GM12878 (cell line): ENCODE results near the gene CAPNS1. TPM values are rescaled to one million over a fixed set of nuclear protein-coding genes. Genes with fewer than 3 reads are reported as not detected.

Experiments
- ATAC-seq: fragments of 200-7000 bp; cut with Tn5 transposase; 3 replicates; pipeline ENCODE4 v1.9.1; 2020; ENCODE audit warnings: mild to moderate bottlenecking, moderate library complexity
- BruUV-seq: library from RNA; stranded (reverse); fragments of 400-500 nt; replicated peaks from 2 replicates; lab custom pipeline; 2021; lab: Mats Ljungman, UMichigan
- CTCF ChIA-PET: fragments of 300-600 bp; sonication (Branson Sonifier 250); formaldehyde crosslinking; extraction: SDS; loops from one replicate; lab custom pipeline; 2021; ENCODE audit warnings: inconsistent platforms; lab: Yijun Ruan, JAX
- POLR2A ChIA-PET: fragments of 350-600 bp; formaldehyde crosslinking; extraction: SDS; loops from one replicate; lab custom pipeline; 2021; ENCODE audit warnings: inconsistent platforms; lab: Charles Lee
- RAD21 ChIA-PET: fragments of 300-600 bp; sonication (Branson Sonifier 250); formaldehyde crosslinking; loops from one replicate; lab custom pipeline; 2023; ENCODE audit warnings: antibody characterized with exemption; ENCODE audit not compliant: unreplicated experiment; lab: Charles Lee
- SMC1A ChIA-PET: fragments of 300-600 bp; sonication (Branson Sonifier 250); formaldehyde crosslinking; loops from one replicate; lab custom pipeline; 2023; ENCODE audit not compliant: unreplicated experiment, uncharacterized antibody; lab: Charles Lee
- DNase-seq: peaks from one replicate; pipeline ENCODE4 v3.0.0-alpha.2; 2011; ENCODE audit warnings: low read depth, low spot score
- FAIRE-seq: peaks from 3 replicates; lab custom pipeline; 2011; peaks lifted over from hg19 to GRCh38; lab: Jason Lieb, UNC
- H2AFZ ChIP-seq: 2 replicates; pipeline ENCODE4 v1.6.0; 2011; ENCODE audit warnings: low read depth, low read length, control low read depth; ENCODE audit not compliant: control insufficient read depth
- H3K27ac ChIP-seq: 2 replicates; pipeline ENCODE4 v1.5.1; 2011; ENCODE audit warnings: control low read depth; ENCODE audit not compliant: control insufficient read depth, insufficient read depth
- H3K27me3 ChIP-seq, 2 experiments: replicated peaks in 1 of 2; 2 replicates each; pipeline versions ENCODE4 v1.6.0 to v1.6.1; 2011; ENCODE audit warnings: low read length in 1 of 2; ENCODE audit not compliant: control insufficient read depth in 2 of 2, insufficient read depth in 2 of 2
- H3K36me3 ChIP-seq, 2 experiments: 2 replicates each; pipeline ENCODE4 v1.5.1; 2011; ENCODE audit warnings: low read length in 1 of 2; ENCODE audit not compliant: control insufficient read depth in 2 of 2, insufficient read depth in 2 of 2
- H3K4me1 ChIP-seq: 2 replicates; pipeline ENCODE4 v1.6.1; 2011; ENCODE audit warnings: mild to moderate bottlenecking, low read length, moderate library complexity, mixed read lengths; ENCODE audit not compliant: control insufficient read depth, insufficient read depth
- H3K4me2 ChIP-seq: 2 replicates; pipeline ENCODE4 v1.6.0; 2011; ENCODE audit warnings: control low read depth; ENCODE audit not compliant: control insufficient read depth, insufficient read depth
- H3K4me3 ChIP-seq: fragments of 200-600 bp; sonication (generic); 2 replicates; pipeline ENCODE4 v1.5.1; 2016
- H3K79me2 ChIP-seq: 2 replicates; pipeline ENCODE4 v1.6.0; 2011; ENCODE audit warnings: low read length; ENCODE audit not compliant: control insufficient read depth, insufficient read depth
- H3K9ac ChIP-seq: 2 replicates; pipeline ENCODE4 v1.8.0; 2011; ENCODE audit warnings: low read length, control low read depth, mixed read lengths; ENCODE audit not compliant: control insufficient read depth, insufficient read depth
- H3K9me3 ChIP-seq: replicated peaks from 3 replicates; pipeline ENCODE4 v1.5.1; 2011; ENCODE audit warnings: mild to moderate bottlenecking, low read length; ENCODE audit not compliant: control insufficient read depth, insufficient read depth
- H4K20me1 ChIP-seq: 2 replicates; pipeline ENCODE4 v1.6.0; 2011; ENCODE audit not compliant: control insufficient read depth, insufficient read depth
- CBX3 ChIP-seq: fragments of 200-600 bp; sonication (generic); IDR thresholded peaks from 2 replicates; pipeline ENCODE4 v1.6.1; 2016; ENCODE audit warnings: low read depth, borderline replicate concordance
- CHD2 ChIP-seq: IDR thresholded peaks from 2 replicates; pipeline ENCODE4 v1.6.1; 2011; ENCODE audit warnings: low read depth, low read length, improper control_type of control experiment, borderline replicate concordance
- CUX1 ChIP-seq: IDR thresholded peaks from 2 replicates; pipeline ENCODE4 v1.6.1; 2012; ENCODE audit warnings: improper control_type of control experiment, low read depth, low read length; ENCODE audit not compliant: insufficient replicate concordance
- PAX8 ChIP-seq: fragments of 450-650 bp; IDR thresholded peaks from 2 replicates; pipeline ENCODE4 v1.6.1; 2017; ENCODE audit warnings: mild to moderate bottlenecking, moderate library complexity
- SUPT20H ChIP-seq: IDR thresholded peaks from 2 replicates; pipeline ENCODE4 v1.6.1; 2011; ENCODE audit warnings: low read depth, mild to moderate bottlenecking, low read length, moderate library complexity, borderline replicate concordance; ENCODE audit not compliant: control insufficient read depth
- ZBTB11 ChIP-seq: fragments of 450-650 bp; formaldehyde crosslinking; IDR thresholded peaks from 2 replicates; pipeline ENCODE4 v1.5.0; 2022; ENCODE audit warnings: mild to moderate bottlenecking, missing genetic modification characterization
- ZBTB40 ChIP-seq: fragments of 450-650 bp; IDR thresholded peaks from 2 replicates; pipeline ENCODE4 v1.6.1; 2016; ENCODE audit warnings: mild to moderate bottlenecking, moderate library complexity, borderline replicate concordance
- WGBS: methylation state at CpG from one replicate; pipeline ENCODE4 v1.1.6; 2016; ENCODE audit warnings: low lambda C conversion rate; ENCODE audit not compliant: insufficient replicate concordance, insufficient coverage; ENCODE audit errors: missing lambda C conversion rate; 5-methylcytosine and 5-hydroxymethylcytosine counted together
- in situ Hi-C: fragments of 300-500 bp; cut with MboI; formaldehyde crosslinking; loops from 9 replicates; pipeline ENCODE4 v1.14.3; 2018; ENCODE audit warnings: mixed read lengths
- intact Hi-C: fragments of 100-400 bp; cut with micrococcal nuclease; formaldehyde crosslinking; loops from one replicate; pipeline ENCODE4 v1.14.2; 2022; ENCODE audit not compliant: unreplicated experiment
- polyA plus RNA-seq, 11 experiments: library from polyadenylated mRNA; depleted of rRNA in 4 of 11; unstranded in 6 of 11; stranded (reverse) in 5 of 11; fragments of >200 nt; fragmentation: Nextera tagmentation in 4 of 11; fragmentation: Illumina TruSeq in 1 of 11; extraction: Ambion mirVana in 4 of 11; extraction: Trizol in 1 of 11; gene quantifications; 1 replicate in 1 of 11; 2 replicates in 10 of 11; pipeline versions ENCODE4 v1.2.1 to v1.2.3, GENCODE V29; 2011 to 2016; ENCODE audit warnings: inconsistent platforms in 2 of 11, missing spikeins in 2 of 11, low read depth in 1 of 11
- total RNA-seq, 4 experiments: library from RNA; depleted of rRNA in 3 of 4; stranded (reverse); fragments of >200 nt in 3 of 4; fragmentation: Illumina TruSeq in 1 of 4; extraction: Trizol in 1 of 4; gene quantifications; 2 replicates each; pipeline versions ENCODE4 v1.2.1 to v1.2.3, GENCODE V29; 2013 to 2021

Gene CAPNS1
- total and polyA plus RNA-seq, 10 of the 15 experiments (the other 5 are each of a cell fraction or from before 2014, with no cell fraction given), result 96.9 to 562 (median 245) TPM

GRCh38 chr19:36097036-36097435, 42.8 kb upstream of the CAPNS1 start:
- no peak for FAIRE-seq
- ChIA-PET RAD21 (no interaction called here), CTCF (no interaction called here), POLR2A (no interaction called here), SMC1A (no interaction called here)
- no peak for DNase-seq
- Histone ChIP-seq H3K4me2 (no peak overlapping the region), H3K4me1 (peaks cover 13% of the 10 kb centered on the region), H3K9ac (no peak overlapping the region), H3K27me3 (no peaks in the 10 kb centered on the region), H3K79me2 (no peaks in the 10 kb centered on the region), H4K20me1 (no peaks in the 10 kb centered on the region), H3K9me3 (no peaks in the 10 kb centered on the region), H3K4me3 (no peak overlapping the region), H3K36me3 (peaks cover 0 to 23% of the 10 kb centered on the region in 2 experiments), H3K27ac (no peak overlapping the region)
- BruUV-seq, result no TSS peak
- in situ Hi-C loops (no loop called here), intact Hi-C loops (no loop called here)
- 95% methylated on average over 6 of the region's 6 CpGs for WGBS
- no peak for TF ChIP-seq ZBTB11
- TF ChIP-seq ZBTB40, result no peak
- TF ChIP-seq CBX3, result no peak
- no peak for TF ChIP-seq CHD2
- TF ChIP-seq SUPT20H, result no peak
- TF ChIP-seq PAX8, result no peak
- TF ChIP-seq CUX1, result no peak
- TF ChIP-seq, all 136 proteins: peak for 0
- no peak for ATAC-seq
- H2AFZ ChIP-seq, result no peak overlapping the region
